SK-MEL-5 (cell line): Measurements from ENCODE around the gene TSHZ2. TPM values are rescaled to one million over a fixed set of nuclear protein-coding genes. Genes with fewer than 3 reads are reported as not detected.
"Not testable (repeated sequence)": the region's sequence is repeated elsewhere in the genome, so short reads cannot be mapped to it uniquely, and the experiment has no call there.

Source experiments
- DNase-seq: peaks from one replicate; pipeline ENCODE4 v3.0.0-alpha.2; 2016; ENCODE audit warnings: low read depth, low spot score
- in situ Hi-C: cut with HindIII; loops from 2 replicates; pipeline ENCODE4 v1.10.0; 2016; ENCODE audit warnings: low sequenced_read_pairs, high pct_unique_total_duplicates, low pct_unique_long_range_greater_than_20kb
- total RNA-seq: library from RNA; depleted of rRNA; stranded (reverse); fragments of >200 nt; shearing (Covaris generic); gene quantifications from 2 replicates; pipeline ENCODE4 v1.2.3, GENCODE V29; 2014

The TSHZ2 gene
- total RNA-seq, 1 experiment from 2014 or later, result not detected

DNA sequence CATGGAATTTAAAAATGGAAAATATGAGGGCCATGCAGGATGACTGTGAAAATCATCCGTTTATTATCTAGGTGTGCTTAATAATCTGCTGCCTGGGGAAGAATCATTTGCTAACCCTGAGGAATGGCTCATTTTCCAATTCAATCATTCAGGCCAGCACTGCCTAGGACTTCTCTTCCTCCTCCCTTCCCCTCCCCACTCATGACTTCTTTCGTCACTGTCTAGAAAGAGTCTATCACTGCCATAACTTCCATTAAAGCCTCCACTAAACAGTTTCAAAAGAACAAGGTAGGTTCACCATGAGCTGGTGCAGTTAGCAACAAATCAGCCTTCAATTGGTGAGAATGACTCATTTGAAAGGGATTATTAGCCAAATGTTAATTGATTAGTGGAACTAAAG, 43.9 kb downstream of the TSHZ2 start:
- in situ Hi-C loops, result no loop called here
- DNase-seq, result no peak

DNA sequence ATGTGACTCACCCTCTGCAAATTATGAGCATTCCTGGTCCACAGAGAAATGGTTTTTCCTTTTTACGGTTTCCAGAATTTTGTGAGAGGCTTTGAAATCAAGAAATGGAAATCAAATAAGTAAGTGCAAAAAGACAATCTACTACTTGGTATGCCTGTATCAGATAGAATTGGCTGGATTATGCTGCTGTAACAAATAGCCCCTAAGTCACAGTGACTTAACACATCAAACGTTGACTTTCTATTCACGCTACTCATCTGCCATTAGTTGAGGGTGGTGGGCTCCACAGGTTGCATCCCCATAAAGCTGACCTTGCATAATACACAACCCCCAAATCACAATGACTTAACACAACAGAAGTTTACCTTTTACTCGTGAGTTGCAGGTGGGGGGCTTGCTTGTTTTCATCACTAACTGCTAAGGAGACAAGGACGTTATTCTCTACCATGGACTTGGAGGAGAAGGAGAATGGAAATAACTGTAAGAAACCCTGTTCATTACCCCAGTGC, 44.4 kb downstream of the TSHZ2 start:
- in situ Hi-C loops, result no loop called here
- no peak for DNase-seq

DNA sequence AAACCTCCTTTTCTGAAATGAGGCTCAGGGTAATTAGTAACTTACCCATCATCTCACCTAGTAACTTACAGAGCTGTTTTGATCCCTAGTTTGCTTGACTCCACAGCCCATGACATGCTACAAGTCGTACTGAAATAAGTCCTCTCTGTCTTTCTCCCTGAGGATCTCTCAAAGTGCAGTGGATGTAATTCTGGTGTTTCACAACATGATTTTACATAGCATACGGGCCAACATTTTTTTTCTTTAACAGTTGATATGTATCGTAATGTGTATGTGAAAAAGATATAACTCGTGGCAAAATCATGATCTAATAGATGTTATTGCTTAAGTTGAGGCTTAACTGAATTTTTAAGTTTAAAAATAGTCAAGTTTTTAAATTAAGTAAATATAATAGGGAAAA, 45.0 kb downstream of the TSHZ2 start:
- in situ Hi-C loops, result no loop called here

DNA sequence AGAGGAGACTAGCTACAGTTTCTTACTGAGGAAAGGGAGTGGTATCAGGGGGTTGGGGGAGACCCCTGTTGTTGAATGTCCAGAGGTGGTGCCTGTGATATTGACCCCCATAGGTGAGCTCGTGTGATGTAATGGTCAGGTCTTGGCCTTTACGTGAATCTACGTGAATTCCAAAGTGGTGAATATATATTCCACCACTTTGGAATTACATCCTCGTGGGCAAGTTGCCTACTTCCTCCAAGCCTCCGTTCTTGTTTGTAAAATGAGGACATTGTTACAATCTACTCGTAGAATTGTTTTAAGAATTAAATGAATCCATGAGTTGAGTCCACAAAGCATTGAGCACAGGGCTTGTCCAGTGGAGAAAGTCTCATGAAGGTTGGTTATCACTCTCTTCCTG, 47.3 kb downstream of the TSHZ2 start:
- DNase-seq, result no peak
- in situ Hi-C loops, result no loop called here

More for the DNA sequence above, 45.0 kb downstream of the TSHZ2 start:
- DNase-seq, result no peak

DNA sequence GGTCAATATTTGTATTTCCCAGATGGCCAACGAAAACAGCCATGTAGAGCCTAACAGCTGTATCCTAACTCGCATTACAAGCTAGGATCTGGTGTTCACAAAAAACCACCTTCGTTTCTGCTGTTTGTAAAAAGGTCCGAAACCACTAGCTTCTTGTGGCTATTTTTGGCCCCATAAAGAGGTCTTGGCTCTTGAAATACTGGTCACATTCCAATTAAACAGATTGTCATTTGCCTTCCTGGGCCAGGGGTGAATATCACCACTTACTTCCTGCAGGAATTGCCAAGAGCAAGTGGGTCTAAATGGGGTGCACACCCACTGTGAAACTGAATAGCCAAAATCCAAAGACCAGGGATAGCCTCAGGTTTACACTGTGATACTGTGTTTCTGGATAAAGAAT, 48.2 kb downstream of the TSHZ2 start:
- in situ Hi-C loops, result no loop called here
- no peak for DNase-seq

DNA sequence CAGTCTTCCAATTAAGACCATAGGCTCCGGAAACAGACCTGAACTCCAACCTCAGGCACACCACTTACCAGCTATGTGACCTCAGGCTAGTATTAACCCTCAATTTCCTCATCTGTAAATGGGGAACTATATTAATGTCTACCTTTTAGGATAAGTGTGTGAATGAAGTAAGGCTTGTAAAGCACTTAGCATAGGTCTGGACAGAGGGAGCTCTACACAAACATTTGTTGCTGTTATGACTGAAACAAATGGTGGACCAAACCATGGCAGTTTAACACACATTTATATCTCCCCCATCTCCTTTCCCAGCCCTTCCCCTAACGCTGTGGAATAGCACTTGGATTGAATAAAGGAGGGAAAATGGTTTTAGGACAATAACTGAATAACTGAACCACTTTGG, 48.7 kb downstream of the TSHZ2 start:
- DNase-seq, result no peak
- in situ Hi-C loops, result no loop called here

DNA sequence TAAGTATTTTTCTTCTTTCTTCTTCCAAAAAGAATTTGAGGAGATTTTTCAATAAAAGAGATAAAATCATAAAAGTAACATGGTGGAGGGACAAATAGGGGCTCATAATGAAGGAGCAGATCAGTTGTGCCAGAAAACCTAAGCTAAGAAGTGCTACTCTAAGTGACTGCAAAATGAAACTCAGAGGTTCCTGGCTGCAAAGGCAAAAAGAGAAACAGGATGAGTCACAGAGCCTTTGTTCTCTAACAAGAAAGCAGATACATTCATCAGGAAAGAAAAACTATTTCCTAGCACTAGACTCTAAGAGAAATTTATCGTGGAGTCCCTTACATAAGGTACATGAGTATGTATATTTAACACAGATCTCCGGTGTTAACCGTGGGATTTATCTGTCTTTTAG, 49.8 kb downstream of the TSHZ2 start:
- no peak for DNase-seq
- in situ Hi-C loops, result no loop called here

DNA sequence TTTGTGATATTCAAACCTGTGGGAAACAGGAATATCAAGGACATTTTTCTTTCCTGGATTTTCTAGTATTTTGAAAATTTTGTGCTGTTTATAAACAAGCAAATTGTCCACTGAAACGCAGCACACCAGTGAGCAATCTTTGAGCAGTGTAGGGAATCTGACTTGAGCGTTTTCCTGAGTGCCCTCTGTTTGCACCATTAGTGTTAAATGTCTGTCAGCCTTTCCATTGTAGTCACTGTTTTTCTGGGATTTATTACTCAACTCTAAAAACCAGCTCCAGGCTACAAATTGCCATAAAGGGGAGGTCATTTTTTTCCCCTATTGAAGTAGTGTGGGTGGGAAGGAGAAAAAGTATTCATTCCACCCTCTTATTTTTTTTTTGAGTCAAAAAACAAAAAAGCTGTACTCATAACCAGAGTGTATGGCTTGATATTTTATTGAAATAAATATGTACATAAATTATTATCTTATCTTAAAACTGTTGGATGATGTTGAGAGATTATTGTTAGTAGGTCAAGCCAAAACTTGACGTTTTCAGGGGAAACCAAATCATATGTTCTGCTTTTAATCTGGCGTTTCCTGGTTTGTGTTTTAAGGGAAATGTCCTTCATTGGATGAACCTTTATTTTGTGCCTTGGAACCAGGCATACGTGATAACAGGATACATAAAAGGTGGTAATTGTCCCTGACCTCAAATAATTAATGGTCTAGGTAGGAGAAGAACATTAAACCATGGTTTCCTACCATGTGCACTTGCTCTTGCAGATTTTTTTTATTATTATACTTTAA, 51.8 kb downstream of the TSHZ2 start:
- in situ Hi-C loops, result no loop called here

DNA sequence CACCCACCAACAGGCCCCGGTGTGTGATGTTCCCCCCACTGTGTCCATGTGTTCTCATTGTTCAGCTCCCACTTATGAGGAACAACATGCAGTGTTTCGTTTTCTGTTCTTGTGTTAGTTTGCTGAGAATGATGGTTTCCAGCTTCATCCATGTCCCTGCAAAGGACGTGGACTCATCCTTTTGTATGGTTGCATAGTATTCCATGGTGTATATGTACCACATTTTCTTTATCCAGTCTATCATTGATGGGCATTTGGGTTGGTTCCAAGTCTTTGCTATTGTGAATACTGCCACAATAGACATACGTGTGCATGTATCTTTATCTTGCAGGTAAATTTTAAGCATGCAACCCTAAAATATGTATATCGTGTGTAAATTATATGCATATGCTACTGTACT, 52.5 kb downstream of the TSHZ2 start:
- DNase-seq, in situ Hi-C loops: not testable (repeated sequence)

More for the DNA sequence above, 51.8 kb downstream of the TSHZ2 start:
- no peak for DNase-seq

DNA sequence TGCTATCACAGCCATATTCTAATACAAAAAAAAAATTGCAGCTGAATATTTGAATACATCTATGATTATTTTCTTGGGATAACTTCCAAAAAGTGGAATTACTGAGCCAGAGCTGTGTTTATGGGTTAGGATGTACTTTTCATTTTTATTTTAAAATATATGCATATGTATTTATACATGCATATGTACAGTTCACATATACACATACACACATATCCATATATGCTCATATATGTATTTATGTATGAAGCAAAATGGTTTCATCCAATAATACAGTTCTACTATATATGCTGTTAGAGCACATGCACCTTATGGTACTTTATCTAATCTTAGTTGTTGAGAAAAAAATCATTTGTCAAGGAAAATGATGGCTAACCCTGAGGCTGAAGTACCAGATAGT, 54.9 kb downstream of the TSHZ2 start:
- in situ Hi-C loops, result no loop called here
- no peak for DNase-seq

DNA sequence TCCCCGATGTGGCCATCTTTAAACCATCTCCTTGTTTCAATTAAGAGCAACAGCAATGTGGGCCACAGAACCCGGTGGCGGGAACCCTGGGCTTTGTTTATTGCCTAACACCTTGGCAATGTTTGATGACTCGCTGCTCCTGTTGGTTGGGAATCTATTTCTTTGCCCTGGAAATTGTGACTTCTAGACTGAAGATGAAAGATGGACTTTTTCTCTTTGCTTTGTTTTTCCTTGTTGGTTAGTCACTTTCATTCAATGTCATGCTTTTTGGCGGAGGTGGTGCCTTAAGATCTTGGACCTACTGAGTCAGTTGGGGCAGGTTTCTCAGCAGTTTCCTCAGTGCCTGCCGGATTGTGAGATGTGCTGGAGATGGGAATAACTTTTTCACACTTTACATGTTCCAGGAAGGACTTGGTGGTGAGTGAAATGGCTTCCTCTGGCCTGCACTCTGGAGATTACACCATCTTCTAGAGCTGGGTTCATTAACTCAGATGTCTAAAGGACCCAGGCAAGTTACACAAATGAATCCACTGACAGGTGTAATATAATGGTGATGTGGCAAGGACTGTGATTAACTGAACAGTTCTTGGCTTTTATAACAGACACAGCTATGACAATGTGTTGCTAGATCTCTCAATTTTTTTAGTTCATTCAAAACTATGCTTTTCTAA, 56.3 kb downstream of the TSHZ2 start:
- in situ Hi-C loops, result no loop called here
- DNase-seq, result no peak

DNA sequence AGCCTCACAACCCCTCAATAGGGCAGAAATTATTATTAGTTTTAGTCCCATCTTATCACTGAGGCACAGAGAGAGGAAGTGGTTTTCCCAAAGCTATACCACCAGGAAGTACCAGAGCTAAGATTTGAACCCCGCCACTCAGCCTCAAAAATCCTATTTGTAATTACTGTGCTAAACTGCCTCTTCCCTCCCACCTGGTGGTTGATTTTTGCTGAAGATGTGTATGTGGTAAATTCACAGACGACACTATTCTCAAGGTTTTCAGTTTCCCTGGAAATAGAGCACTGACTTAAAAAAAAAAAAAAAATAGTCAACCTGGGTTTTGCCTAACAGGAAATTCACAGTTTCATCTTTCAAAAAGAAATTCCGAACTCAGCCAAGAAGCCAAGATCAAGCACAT, 57.9 kb downstream of the TSHZ2 start:
- no peak for DNase-seq
- in situ Hi-C loops, result no loop called here

DNA sequence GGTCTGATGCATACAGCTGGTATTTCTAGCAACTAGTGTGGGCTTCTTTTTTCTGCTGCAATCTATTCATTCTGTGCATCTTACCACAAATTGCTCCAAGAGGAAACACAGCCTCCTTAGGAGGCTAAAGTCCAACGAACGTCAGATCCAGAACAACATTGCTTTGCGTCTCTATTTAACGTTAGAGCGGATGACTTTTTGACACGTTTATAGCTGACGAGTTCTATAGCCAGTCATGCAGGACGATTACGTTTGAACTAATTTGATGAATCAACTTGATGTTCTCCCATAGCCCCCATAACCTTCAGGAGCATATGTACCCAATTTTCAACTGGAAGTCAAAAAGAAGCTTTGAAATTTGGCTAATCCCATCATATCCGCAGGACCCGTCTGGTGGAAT, 59.9 kb downstream of the TSHZ2 start:
- in situ Hi-C loops, result no loop called here
- no peak for DNase-seq

DNA sequence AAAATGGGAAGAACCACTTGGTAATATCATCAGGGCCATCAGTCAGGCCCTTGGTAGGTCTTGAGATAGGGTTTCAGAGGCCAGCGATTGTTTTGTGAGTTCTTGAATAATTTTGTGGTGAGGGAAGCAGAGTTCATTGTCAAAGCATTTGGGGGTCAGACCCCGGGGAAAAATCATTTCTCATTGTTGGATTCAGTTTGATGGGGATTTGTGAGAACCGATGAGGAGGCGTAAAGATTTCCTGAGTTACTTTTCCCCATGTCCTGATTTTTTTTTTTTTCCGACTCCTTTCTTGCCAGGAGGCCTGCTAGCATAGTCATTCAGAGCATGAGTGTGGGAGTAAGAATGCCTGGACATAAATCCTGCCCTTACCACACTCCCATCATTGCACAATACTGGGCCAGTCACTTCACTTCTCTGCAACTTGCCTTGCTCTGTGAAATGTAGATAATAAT, 60.3 kb downstream of the TSHZ2 start:
- in situ Hi-C loops, result no loop called here
- DNase-seq, result no peak

DNA sequence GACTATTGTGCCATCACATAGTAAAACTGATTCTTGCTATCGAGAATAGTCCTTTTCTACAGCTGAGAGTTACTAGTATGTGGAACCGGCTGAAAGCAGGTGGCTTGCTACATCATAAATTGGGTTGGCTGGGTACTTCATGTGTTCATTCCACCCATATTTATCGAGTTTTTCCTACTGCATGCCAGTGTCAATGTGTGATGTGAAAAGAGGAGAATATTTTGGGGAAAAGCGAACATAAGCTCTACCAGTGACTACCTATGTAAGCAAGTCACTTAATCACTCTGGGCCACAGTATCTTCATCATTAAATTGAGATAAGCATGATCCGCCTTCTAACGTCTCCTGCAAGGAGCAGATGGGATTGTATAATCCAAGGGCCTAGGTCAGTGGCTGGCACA, 61.0 kb downstream of the TSHZ2 start:
- DNase-seq, result no peak
- in situ Hi-C loops, result no loop called here

DNA sequence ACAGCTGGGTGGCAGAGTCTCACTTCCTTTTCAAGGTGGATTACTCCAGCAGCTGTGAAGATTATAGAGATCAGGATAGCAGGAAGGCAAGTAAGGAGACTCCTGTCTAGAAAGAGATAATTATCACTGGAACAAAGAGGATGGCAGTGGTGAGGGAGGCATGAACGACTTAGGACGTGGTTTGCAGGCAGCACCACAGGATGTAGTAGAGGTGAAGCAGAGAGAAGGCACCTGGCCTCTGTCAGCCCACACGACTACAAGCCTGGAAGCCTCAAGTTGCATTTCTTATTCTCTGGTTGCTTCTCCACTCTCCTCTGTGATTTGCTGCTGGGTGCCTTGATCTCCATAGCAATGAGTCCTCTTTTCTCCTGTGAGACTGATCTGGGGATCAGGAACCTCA, 62.7 kb downstream of the TSHZ2 start:
- no peak for DNase-seq
- in situ Hi-C loops, result no loop called here

DNA sequence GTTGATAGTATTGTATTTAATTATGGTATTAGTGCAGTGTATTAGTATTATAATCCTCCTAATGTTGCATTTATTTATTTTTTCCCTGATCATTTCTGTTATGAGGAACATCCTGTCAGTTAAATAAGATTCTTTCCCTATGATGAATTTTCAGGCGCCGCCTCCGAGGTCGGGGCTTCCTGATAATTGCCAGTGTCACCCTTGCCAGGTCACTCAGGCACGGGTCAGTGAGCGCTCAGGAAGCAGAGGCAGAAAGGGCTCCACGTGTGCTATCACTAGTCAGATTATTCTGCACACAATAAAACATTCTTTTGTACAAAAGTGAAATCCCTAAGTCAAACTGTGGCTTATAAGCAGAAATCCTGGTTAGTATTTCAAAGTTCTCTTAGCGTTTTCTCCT, 64.8 kb downstream of the TSHZ2 start:
- DNase-seq, result no peak
- in situ Hi-C loops, result no loop called here

DNA sequence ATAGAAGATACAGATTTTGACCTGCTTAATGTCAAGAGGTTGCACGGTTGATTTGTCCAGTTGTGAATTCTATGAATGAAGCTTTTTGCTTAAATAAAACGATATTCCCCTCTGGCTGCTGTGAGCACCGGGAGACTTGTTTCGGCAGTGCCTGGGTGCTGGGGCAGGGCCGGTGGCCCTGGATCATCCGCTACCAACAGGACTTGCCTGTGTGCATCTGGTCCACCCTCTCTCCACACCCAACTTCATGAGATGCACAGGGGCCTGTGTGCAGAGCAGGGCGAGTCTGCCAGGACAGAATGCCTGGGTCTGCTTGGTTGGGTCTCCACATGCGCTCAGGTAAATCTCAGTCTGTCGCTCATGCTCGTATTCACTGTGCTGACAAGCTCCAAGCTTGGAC, 65.5 kb downstream of the TSHZ2 start:
- DNase-seq, result no peak
- in situ Hi-C loops, result no loop called here

DNA sequence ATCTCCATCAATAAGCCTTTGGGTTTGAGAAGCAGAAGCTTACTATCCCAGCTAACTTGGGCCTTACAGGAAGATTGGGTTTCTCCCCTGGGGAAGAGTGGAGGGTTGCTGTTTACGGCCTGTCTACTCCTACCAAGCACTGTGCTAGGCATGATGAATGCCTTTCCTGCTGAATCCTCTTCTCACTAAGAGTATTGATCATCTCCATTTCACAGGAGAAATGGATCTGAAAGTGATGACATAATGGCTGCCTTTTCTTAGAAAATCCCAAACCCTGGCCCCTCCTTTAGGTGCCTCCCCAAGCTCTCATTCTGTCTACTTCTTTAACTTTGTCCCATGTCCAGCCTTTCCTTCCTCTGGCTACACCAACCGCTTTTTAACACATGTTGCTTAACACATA, 66.1 kb downstream of the TSHZ2 start:
- no peak for DNase-seq
- in situ Hi-C loops, result no loop called here
